Naive thymus-derived CD8-positive, alpha-beta T cell (primary cell): ENCODE measurements around the gene SCN8A. TPM values are rescaled to one million over a fixed set of nuclear protein-coding genes. Genes with fewer than 3 reads are reported as not detected.
"Not testable (repeated sequence)": the region's sequence is repeated elsewhere in the genome, so short reads cannot be mapped to it uniquely, and the experiment has no call there.

ENCODE experiments used
- ATAC-seq, 2 donors: fragments of 150-1000 bp; cut with Tn5 transposase in 1 of 2; sonication (Bioruptor Pico), chemical (Tn5 transposase) in 1 of 2; 1 replicate in 1 of 2; 2 replicates in 1 of 2; pipeline ENCODE4 v1.10.0; 2021; ENCODE audit warnings: mild to moderate bottlenecking in 2 of 2, moderate library complexity in 2 of 2
- POLR2A ChIA-PET: fragments of 350-600 bp; sonication (Branson Sonifier 250); formaldehyde crosslinking; loops from one replicate; lab custom pipeline; 2021; ENCODE audit warnings: antibody characterized with exemption; lab: Charles Lee
- DNase-seq, 10 donors: peaks; one replicate each; pipeline versions ENCODE4 v3.0.0 to v3.0.0-alpha.2; 2020 to 2022
- H3K27ac Mint-ChIP-seq, 10 donors: one replicate each; pipeline ENCODE4 v1.8.0; 2020 to 2022; ENCODE audit warnings: mild to moderate bottlenecking in 10 of 10, mixed read lengths in 10 of 10, moderate library complexity in 4 of 10, inconsistent platforms in 1 of 10
- H3K27me3 Mint-ChIP-seq, 5 donors: one replicate each; pipeline ENCODE4 v1.8.0; 2021 to 2022; ENCODE audit warnings: mixed read lengths in 5 of 5
- H3K36me3 Mint-ChIP-seq, 3 donors: one replicate each; pipeline ENCODE4 v1.8.0; 2020 to 2022; ENCODE audit warnings: mixed read lengths in 3 of 3, mild to moderate bottlenecking in 2 of 3, inconsistent platforms in 1 of 3
- H3K4me1 Mint-ChIP-seq, 4 donors: one replicate each; pipeline ENCODE4 v1.8.0; 2021 to 2022; ENCODE audit warnings: mixed read lengths in 4 of 4
- H3K4me3 Mint-ChIP-seq, 10 donors: one replicate each; pipeline ENCODE4 v1.8.0; 2020 to 2022; ENCODE audit warnings: mild to moderate bottlenecking in 10 of 10, mixed read lengths in 10 of 10, moderate library complexity in 6 of 10, inconsistent platforms in 1 of 10
- H3K9me3 Mint-ChIP-seq, 9 donors: one replicate each; pipeline ENCODE4 v1.8.0; 2020 to 2022; ENCODE audit warnings: mixed read lengths in 9 of 9, mild to moderate bottlenecking in 3 of 9, inconsistent platforms in 1 of 9, moderate library complexity in 1 of 9
- polyA plus RNA-seq, 3 donors: library from polyadenylated mRNA; unstranded; fragments of 300-500 nt; fragmentation: Illumina TruSeq; gene quantifications; one replicate each; pipeline ENCODE4 v1.2.3, GENCODE V29; 2021
- total RNA-seq, 8 experiments: library from RNA in 2 of 8; stranded (reverse) in 2 of 8; gene quantifications; one replicate each; pipeline ENCODE4 v1.2.3 and lab custom pipeline; 2021 to 2026

The SCN8A gene
- total and polyA plus RNA-seq, 5 experiments from 2014 or later = 0.07 to 1.8 (median 0.42) TPM

DNA sequence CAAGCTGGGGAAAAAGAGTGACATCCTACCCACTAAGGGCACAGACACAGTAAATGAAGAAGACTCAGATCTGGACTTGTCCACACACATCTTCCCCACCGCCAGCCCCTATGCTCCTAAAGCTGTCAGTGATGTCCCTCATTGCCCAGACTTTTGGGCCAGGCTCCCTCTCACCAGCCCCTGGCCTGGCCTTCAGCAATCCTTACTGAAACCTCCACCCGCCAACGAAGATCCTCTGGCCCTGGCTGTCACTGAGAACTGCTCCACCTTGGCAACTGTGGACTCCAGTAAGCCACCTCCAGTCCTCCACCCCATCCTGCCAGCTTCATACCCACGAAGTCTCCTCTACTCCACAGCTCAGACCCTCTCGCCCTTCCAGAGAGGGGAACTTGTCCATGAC, 234.2 kb downstream of the SCN8A start:
- H3K4me3 Mint-ChIP-seq = no peak overlapping the region
- ATAC-seq (no peak), DNase-seq (peak in 1 of 10 donors; percentile 56)
- H3K36me3 Mint-ChIP-seq = no peaks in the 10 kb centered on the region
- H3K9me3 Mint-ChIP-seq = no peaks in the 10 kb centered on the region
- H3K4me1 Mint-ChIP-seq = peaks cover 18 to 43% (median 37%) of the 10 kb centered on the region in 4 donors
- peak overlapping the region in 7 of 10 donors; percentile 15 to 78 (median 26) for H3K27ac Mint-ChIP-seq
- peaks cover 0 to 6% (median 0%) of the 10 kb centered on the region in 5 donors for H3K27me3 Mint-ChIP-seq
- POLR2A ChIA-PET = interaction anchor here (0.6 kb wide), 1 partner anchor 103 kb away, joined by 3 read pairs; no protein-coding TSS in a partner anchor

DNA sequence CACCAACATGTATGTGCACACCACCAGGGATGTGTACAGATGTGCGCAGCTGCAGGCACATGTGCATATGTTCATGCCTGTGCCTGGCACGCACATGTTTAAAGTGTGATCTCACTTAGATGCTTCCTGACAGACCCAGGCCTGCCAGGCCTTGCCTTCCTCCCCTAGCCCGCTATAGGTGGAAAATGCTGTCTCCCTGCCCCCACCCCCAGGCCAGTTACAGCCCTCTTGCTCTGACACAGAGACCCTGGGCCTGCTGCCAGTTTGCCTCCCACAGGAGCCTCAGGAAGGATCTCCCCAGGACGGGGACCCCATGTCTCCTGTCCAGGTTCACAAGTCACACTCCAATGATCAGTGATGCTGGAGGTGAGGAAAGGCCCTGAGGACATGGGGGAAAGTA, 235.8 kb downstream of the SCN8A start:
- H3K27ac Mint-ChIP-seq = peak overlapping the region in 2 of 10 donors; percentile 22 to 33
- no peak for ATAC-seq
- peaks cover 20 to 43% (median 37%) of the 10 kb centered on the region in 4 donors for H3K4me1 Mint-ChIP-seq
- no peaks in the 10 kb centered on the region for H3K36me3 Mint-ChIP-seq
- peaks cover 0 to 17% (median 6%) of the 10 kb centered on the region in 5 donors for H3K27me3 Mint-ChIP-seq
- H3K9me3 Mint-ChIP-seq = no peaks in the 10 kb centered on the region
- POLR2A ChIA-PET = interaction anchor here (0.7 kb wide), 1 partner anchor 34 kb away, joined by 3 read pairs; no protein-coding TSS in a partner anchor
- H3K4me3 Mint-ChIP-seq = no peak overlapping the region
- DNase-seq = peak in 1 of 10 donors; percentile 22

GRCh38 chr12:51827925-51828818, 237.1 kb downstream of the SCN8A start:
- H3K4me3 Mint-ChIP-seq = peak overlapping the region in 2 of 10 donors; percentile 19 to 51
- H3K27ac Mint-ChIP-seq = peak overlapping the region in 5 of 10 donors; percentile 17 to 76 (median 41)
- no peaks in the 10 kb centered on the region for H3K9me3 Mint-ChIP-seq
- DNase-seq = peak in 4 of 10 donors; percentile 16 to 47 (median 16)
- peaks cover 27 to 43% (median 37%) of the 10 kb centered on the region in 4 donors for H3K4me1 Mint-ChIP-seq
- H3K27me3 Mint-ChIP-seq = peaks cover 7 to 26% (median 15%) of the 10 kb centered on the region in 5 donors
- no peaks in the 10 kb centered on the region for H3K36me3 Mint-ChIP-seq
- ATAC-seq = peak; percentile 62 to 69
- POLR2A ChIA-PET = interaction anchor here (0.8 to 1.4 kb wide), 3 partner anchors 7 to 11 kb away, joined by 3 read pairs; no protein-coding TSS in a partner anchor

DNA sequence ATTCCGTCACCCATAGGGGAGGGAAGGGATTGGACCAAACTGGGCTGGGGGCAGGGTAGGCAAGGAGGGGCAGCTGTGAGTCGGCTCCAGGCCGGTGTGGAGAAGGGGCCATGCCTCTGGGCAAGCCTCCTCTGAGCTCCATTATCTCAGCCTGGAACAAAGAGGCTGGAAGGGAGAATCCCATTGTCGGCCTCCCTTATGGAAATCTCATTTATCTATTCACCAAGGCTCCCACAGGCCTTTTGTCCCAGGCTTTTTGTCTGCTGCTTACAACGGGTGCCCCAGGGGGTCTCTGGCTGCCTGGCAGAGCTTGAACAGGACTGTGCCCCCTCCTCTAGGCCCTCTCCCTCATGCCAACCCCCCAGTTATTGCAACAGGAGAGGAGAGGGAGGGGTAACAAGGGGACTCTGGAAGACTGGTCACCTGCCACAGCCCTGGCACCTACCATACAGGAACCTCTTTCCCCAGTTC, 238.0 kb downstream of the SCN8A start:
- ATAC-seq = no peak
- peaks cover 13 to 34% (median 24%) of the 10 kb centered on the region in 5 donors for H3K27me3 Mint-ChIP-seq
- H3K9me3 Mint-ChIP-seq = no peaks in the 10 kb centered on the region
- POLR2A ChIA-PET = interaction anchor here (0.7 to 1.4 kb wide), 3 partner anchors 8 to 107 kb away, joined by 3 to 6 read pairs (median 3); no protein-coding TSS in a partner anchor
- no peak overlapping the region for H3K4me3 Mint-ChIP-seq
- no peak for DNase-seq
- peaks cover 30 to 44% (median 38%) of the 10 kb centered on the region in 4 donors for H3K4me1 Mint-ChIP-seq
- H3K36me3 Mint-ChIP-seq = no peaks in the 10 kb centered on the region
- peak overlapping the region in 1 of 10 donors; percentile 54 for H3K27ac Mint-ChIP-seq

GRCh38 chr12:51829641-51830040, 238.6 kb downstream of the SCN8A start:
- Mint-ChIP-seq H3K4me1 (peaks cover 30 to 42% (median 36%) of the 10 kb centered on the region in 4 donors), H3K36me3 (no peaks in the 10 kb centered on the region), H3K9me3 (no peaks in the 10 kb centered on the region), H3K27ac (peak overlapping the region in 1 of 10 donors; percentile 54), H3K4me3 (no peak overlapping the region), H3K27me3 (peaks cover 13 to 38% (median 24%) of the 10 kb centered on the region in 5 donors)
- DNase-seq (no peak), ATAC-seq (no peak)
- POLR2A ChIA-PET = interaction anchor here (0.7 to 1.4 kb wide), 3 partner anchors 9 to 176 kb away, joined by 3 to 6 read pairs (median 3); no protein-coding TSS in a partner anchor

GRCh38 chr12:51831817-51832216, 240.8 kb downstream of the SCN8A start:
- Mint-ChIP-seq H3K4me3 (peak overlapping the region in 1 of 10 donors; percentile 43), H3K4me1 (peaks cover 30 to 38% (median 34%) of the 10 kb centered on the region in 4 donors), H3K27me3 (peaks cover 13 to 50% (median 26%) of the 10 kb centered on the region in 5 donors)
- not testable (repeated sequence) for H3K27ac Mint-ChIP-seq, ATAC-seq, H3K9me3 Mint-ChIP-seq, DNase-seq, H3K36me3 Mint-ChIP-seq
- POLR2A ChIA-PET = interaction anchor here (3.2 kb wide), 1 partner anchor 11 kb away, joined by 14 read pairs; no protein-coding TSS in a partner anchor

DNA sequence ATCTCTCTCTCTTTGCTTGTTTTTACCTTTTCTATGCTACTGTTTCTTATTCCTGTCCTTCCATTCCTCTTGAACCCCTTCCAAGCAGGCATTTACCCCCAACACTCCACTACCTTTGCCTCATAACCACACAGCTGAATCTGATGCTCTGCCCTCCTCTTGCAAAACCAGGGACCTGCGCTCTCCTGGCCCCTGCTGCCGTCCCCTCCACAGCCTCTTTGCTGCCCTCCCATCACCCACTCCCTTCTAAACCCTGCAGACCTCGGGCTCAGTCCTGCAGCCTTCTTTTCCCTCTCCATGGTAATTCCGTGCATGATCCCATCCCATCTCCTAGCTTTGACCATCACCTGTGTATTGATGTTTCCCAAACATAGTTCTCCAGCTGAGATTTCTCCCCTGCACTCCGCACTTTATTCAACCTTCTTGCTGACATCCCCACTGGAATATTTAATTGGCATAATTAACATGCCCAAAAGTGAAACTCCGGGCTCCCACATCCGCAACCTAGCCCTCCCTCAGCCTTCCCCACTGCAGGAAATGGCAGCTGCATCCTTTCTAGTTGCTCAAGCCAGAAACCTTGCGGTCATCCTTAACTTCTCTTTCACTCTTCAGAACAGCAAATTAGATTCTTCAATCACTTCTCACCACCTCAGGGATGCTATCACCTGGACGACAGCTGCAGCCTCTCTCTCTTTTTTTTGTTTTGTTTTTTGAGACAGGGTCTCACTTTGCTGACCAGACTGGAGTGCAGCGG, 241.5 kb downstream of the SCN8A start:
- ATAC-seq = peak in 1 of 2 donors; percentile 33
- DNase-seq = peak in 1 of 10 donors; percentile 20
- H3K36me3 Mint-ChIP-seq = no peaks in the 10 kb centered on the region
- peaks cover 29 to 34% (median 32%) of the 10 kb centered on the region in 4 donors for H3K4me1 Mint-ChIP-seq
- peaks cover 15 to 51% (median 28%) of the 10 kb centered on the region in 5 donors for H3K27me3 Mint-ChIP-seq
- H3K9me3 Mint-ChIP-seq = no peaks in the 10 kb centered on the region
- H3K4me3 Mint-ChIP-seq = peak overlapping the region; percentile 7 to 78 (median 60)
- peak overlapping the region in 1 of 10 donors; percentile 50 for H3K27ac Mint-ChIP-seq
- POLR2A ChIA-PET = interaction anchor here (3.2 kb wide), 1 partner anchor 12 kb away, joined by 14 read pairs; no protein-coding TSS in a partner anchor

- DNase-seq (no peak), ATAC-seq (no peak)
- H3K9me3 Mint-ChIP-seq = no peaks in the 10 kb centered on the region
- H3K36me3 Mint-ChIP-seq = no peaks in the 10 kb centered on the region
- POLR2A ChIA-PET = interaction anchor here (3.2 kb wide), 1 partner anchor 13 kb away, joined by 14 read pairs; no protein-coding TSS in a partner anchor
- no peak overlapping the region for H3K27ac Mint-ChIP-seq
- peaks cover 18 to 23% (median 22%) of the 10 kb centered on the region in 4 donors for H3K4me1 Mint-ChIP-seq
- peaks cover 17 to 54% (median 29%) of the 10 kb centered on the region in 5 donors for H3K27me3 Mint-ChIP-seq
- peak overlapping the region in 6 of 10 donors; percentile 7 to 78 (median 55) for H3K4me3 Mint-ChIP-seq
Measured at GRCh38 chr12:51833448-51834227, 242.6 kb downstream of the SCN8A start.

DNA sequence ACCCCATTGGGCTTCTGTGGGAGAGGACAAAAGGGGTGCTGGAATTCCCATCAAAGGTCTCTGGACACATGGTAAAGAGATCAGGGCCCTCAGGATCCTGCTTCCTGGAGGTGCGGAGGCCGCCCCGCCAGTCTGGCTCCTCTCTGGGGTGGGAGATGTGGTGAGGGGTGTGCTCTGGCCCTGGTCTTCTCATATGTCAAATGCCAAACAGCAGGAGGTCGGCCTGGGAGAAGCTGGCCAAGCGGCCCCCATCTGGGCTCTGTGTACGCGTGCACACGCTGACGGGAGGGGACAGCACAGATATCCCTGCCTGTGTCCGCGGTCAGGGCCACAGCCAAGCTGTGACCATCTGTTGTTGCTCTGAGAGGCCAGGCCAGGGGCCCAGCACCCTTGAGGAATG, 243.4 kb downstream of the SCN8A start:
- Mint-ChIP-seq H3K4me3 (no peak overlapping the region), H3K4me1 (peaks cover 16 to 21% (median 20%) of the 10 kb centered on the region in 4 donors), H3K36me3 (no peaks in the 10 kb centered on the region), H3K27ac (no peak overlapping the region), H3K9me3 (no peaks in the 10 kb centered on the region), H3K27me3 (peaks cover 18 to 57% (median 34%) of the 10 kb centered on the region in 5 donors)
- POLR2A ChIA-PET = no interaction called here
- DNase-seq (no peak), ATAC-seq (no peak)

GRCh38 chr12:51836041-51836826, 245.2 kb downstream of the SCN8A start:
- Mint-ChIP-seq H3K4me1 (peaks cover 16 to 21% (median 18%) of the 10 kb centered on the region in 4 donors), H3K9me3 (no peaks in the 10 kb centered on the region), H3K4me3 (no peak overlapping the region), H3K36me3 (no peaks in the 10 kb centered on the region), H3K27me3 (peaks cover 22 to 61% (median 40%) of the 10 kb centered on the region in 5 donors), H3K27ac (no peak overlapping the region)
- POLR2A ChIA-PET = no interaction called here
- DNase-seq (no peak), ATAC-seq (no peak)

GRCh38 chr12:51836827-51837173, 245.8 kb downstream of the SCN8A start:
- Mint-ChIP-seq H3K4me3 (no peak overlapping the region), H3K4me1 (peaks cover 16 to 21% (median 18%) of the 10 kb centered on the region in 4 donors), H3K36me3 (no peaks in the 10 kb centered on the region), H3K27me3 (peaks cover 22 to 61% (median 40%) of the 10 kb centered on the region in 5 donors), H3K27ac (no peak overlapping the region), H3K9me3 (no peaks in the 10 kb centered on the region)
- DNase-seq (no peak), ATAC-seq (no peak)
- POLR2A ChIA-PET = no interaction called here
